ENCODE measurements around the gene CIPC.

CIPC gene

GRCh38 chr14:77097700-77098528 is at the start of gene CIPC:
CIPC (plus strand) TSS chr14:77098258; CDS start chr14:77105709, 7,451 bp downstream.
- FAIRE-seq, result no peak

GRCh38 chr14:77051116-77051515 is 46.9 kb upstream of the CIPC start:
- no peak for FAIRE-seq

- FAIRE-seq, result no peak
Observed at GRCh38 chr14:77052281-77053044, 45.6 kb upstream of the CIPC start.

- no peak for FAIRE-seq
Observed at GRCh38 chr14:77053046-77053841, 44.8 kb upstream of the CIPC start.

DNA sequence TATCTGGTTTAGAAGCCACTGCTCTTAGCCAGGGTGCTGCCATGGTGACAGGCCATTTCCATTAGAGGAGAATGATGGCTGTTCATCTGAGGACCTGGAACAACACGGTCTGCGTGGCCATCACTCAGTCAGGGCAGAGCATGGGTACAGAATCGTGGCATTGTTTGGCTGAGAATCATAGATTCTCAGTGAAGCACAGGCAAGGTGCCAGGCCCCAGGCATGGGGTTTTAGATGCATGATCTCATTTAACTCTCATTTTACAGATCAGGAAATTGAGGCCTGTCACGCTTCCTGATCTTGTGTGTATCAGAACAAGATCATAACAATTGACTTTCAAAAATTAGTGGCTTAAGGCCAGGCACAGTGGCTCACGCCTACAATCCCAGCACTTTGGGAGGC is 42.8 kb upstream of the CIPC start:
- FAIRE-seq, result no peak

DNA sequence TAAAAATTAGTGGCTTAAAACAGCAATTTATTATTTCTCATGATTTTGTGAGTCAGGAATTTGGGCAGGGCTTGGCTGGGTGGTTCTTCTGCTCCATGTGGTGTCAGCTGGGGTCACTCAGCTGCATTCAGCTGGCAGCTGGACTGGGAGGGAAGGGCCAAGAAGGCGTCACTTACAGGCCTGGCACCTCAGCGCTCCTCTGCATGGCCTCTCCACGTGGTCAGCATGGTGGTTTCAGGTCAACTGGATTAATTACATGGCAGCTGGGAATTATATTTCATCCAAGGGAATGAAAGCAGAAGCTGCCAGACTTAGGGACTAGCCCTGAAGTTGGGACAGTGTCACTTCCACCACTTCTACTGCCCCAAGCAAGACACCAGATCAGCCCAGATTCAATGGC is 42.1 kb upstream of the CIPC start:
- no peak for FAIRE-seq

DNA sequence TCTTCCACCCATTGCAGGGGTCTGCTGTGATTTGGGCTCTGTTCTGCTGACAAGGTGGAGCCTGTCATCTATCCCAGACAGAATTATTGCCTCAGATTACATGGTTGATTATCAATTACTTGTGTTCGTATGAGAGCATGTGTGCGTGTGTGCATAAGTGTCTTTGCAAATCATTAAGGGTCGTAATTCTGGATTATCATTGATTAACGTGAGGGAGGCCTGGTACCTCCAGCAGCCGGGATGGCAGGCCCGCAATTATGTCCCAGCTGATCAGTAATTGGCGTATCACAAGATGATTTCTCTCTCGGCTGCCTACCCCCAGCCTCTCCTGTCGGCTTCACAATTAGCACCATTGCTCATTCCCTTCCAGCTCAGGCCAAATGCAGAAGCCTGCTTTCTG is 39.9 kb upstream of the CIPC start:
- FAIRE-seq, result no peak

DNA sequence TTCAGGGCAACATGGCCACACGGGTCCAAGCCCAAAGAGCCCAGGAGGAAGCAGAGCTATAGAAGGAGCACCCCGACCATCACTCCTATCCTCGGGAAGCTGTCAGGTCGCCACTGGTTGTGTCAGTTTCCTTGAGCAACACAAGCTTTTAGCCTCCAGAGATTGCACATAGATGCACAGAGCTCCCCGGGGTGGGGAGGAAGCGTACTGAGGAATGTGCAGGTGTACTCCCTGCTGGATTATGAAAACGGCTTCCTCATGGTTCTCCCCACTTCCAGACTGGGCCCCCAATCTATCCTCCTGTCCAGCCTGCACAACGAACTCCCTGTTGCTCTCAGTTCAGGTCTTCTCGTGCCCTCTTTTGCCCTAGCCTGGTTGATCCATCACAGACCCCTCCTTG is 39.3 kb upstream of the CIPC start:
- no peak for FAIRE-seq

- FAIRE-seq, result no peak
Observed at GRCh38 chr14:77059276-77059915, 38.7 kb upstream of the CIPC start.

- no peak for FAIRE-seq
Observed at GRCh38 chr14:77061630-77062257, 36.3 kb upstream of the CIPC start.

- no peak for FAIRE-seq
Observed at GRCh38 chr14:77062261-77062660, 35.8 kb upstream of the CIPC start.

DNA sequence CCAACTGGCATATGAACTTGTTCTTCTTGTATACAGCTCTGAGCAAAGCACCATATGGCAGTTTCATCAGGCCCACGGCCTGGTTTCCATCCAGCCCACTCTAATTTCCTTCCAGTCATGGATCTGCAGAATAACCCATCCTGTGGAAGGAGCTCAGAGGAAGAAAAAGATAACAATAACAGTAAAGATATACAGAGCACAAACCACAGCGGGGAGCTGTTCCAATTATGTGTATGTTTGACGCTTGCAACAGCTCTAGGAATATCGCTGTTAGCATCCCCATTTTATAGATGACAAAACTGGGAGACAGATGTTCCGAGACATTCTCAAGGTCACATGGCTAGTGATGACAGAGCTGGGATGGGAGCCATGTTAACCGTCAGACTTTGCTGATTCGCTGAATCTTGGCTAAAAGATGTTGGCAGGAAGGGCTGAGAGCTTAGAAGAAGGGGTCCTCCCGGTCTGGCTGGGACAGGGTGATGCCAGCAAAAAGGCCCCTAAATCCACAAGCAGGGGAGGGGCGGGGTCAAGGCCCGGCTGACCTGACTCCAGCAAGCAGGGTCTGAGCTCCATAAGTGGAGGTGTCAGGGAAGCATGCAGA is 34.4 kb upstream of the CIPC start:
- FAIRE-seq, result no peak

DNA sequence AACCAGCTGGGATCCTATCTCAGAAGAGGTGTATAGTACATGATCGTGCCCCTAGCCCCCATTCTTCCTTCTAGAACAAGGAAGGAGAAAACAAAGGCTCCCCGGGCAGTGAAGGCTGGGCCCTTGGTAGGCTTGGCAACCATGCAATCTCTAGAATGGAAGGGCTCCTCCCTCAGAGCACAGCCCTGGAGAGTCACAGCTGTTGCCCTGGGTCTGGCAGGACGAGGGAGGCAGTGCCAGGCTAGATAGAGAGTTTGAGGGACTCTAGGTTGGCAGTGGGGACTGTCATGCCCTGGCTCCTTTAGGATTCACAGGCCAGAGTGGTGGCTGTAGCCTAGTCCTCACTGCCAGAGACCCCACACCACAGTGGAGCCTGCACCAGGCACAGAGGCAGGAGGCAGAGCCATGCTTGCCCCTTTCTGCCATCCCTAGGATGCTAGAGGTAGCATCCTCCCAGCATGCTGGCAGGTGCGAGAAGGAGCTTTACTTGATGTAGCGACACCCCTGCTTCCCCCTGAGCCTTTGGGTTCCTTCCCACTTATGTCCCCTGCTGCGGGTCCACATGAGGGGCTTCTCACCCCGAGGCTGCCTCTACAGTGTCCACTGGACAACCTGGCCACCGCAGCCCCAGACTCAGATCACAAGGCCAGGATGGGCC is 33.4 kb upstream of the CIPC start:
- FAIRE-seq, result no peak

- FAIRE-seq, result no peak
Observed at GRCh38 chr14:77065851-77066577, 32.0 kb upstream of the CIPC start.

DNA sequence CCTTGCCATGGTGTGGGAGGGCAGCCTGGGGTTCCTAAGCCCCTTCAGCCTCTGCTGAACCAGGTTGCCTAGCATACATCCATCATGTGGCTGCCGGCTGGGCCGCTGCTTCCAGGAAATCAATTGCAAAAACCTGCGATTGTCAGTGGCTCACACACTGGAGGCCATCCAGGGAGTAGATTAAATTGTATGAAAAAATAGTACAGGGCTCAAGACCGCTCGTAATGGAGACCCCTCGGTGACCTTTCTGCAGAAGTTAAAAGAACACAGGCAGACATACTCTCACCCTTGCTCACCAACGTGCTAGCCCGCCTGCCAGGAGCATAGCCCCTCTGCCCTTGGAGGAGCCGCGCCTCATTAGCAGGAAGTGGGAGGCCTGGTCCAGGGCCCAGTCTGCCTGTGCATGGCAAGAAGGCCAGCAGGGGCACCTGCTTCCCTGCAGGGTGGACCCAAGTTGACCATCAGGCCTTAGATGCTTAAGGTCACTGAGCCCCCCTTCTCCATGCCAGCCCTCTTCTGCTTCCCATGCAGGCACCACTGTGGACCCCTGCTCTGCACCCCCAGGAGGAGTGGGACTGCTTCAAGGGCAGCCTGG is 31.4 kb upstream of the CIPC start:
- no peak for FAIRE-seq

DNA sequence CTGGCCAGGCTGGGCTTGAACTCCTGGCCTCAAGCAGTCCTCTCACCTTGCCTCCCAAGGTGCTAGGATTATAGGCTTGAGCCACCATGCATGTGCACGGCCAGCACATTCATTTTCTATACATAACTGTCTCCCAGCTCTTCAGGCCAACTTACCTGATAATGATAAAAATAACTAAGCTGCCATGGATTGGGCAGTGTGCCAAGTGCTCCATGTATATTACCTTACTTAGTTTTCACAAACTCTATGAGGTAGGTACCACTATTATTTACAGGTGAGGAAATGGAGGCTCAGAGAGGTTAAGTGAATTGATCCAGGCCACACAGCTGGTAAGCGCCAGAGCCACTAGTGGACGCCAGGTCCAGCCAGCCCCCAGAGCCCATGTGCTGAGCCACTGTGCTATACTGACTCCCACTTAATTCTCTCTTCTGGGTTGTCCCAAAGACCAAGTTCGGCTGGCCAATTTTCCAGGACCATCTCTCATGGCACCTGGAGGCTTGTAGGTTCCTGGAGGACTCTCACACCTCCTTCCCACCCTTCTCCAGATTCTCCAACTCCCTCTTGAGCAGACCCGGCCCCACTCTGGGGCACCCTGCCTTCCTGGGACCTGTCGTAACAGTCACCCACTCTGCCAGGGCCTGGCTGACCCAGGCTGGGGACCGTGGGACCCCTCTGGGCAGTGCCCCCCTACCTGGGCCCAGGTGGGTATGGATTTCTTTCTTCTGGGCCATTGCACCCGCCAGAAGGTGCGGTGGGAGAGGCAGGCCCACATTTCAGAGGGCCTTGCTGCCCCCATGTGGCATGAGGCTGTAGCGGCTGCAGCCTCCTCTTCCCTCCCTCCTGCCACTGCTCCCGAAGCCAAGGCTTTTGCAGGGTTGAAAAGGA is 30.2 kb upstream of the CIPC start:
- no peak for FAIRE-seq

- no peak for FAIRE-seq
Observed at GRCh38 chr14:77068517-77069200, 29.4 kb upstream of the CIPC start.

DNA sequence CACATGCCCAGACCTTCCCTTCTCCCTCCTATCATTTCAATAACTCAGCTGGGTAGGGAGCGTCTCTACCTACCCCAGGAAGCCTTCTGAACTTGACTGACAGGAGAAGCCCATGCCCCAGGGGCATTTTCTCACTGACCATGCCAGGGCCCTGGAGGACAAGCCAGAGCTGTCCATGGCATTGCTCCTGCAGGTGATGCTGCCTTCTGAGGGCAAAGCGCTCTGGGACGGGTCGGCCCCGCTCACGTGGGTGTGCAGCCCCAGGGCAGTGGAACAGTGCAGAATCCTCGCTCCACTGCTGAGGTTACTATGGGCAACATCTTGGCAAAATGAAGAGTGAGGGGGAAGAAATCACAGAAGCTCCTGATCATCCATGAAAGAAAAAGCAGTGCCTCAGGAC is 28.5 kb upstream of the CIPC start:
- FAIRE-seq, result no peak
